Adrenal gland (tissue), 5 donors: ENCODE results near the gene ZNHIT3.

ENCODE experiments used
- CTCF ChIP-seq, 6 experiments: fragments of 450-650 bp in 4 of 6; fragments of 200-600 bp in 2 of 6; sonication (generic) in 1 of 6; IDR thresholded peaks; 1 replicate in 5 of 6; 2 replicates in 1 of 6; pipeline versions ENCODE4 v1.5.1 to v1.8.0; 2016 to 2021; ENCODE audit warnings: antibody characterized with exemption in 6 of 6, mild to moderate bottlenecking in 2 of 6, moderate library complexity in 1 of 6
- POLR2A ChIP-seq, 2 donors: fragments of 450-650 bp; IDR thresholded peaks; one replicate each; pipeline ENCODE4 v1.6.1; 2017; ENCODE audit warnings: antibody characterized with exemption in 2 of 2, mild to moderate bottlenecking in 2 of 2, moderate library complexity in 1 of 2
- donor health status: DM: no; HTN: no; CAD: no.

- TF ChIP-seq CTCF (IDR thresholded peaks at IDR 0.05), result no peak
- TF ChIP-seq POLR2A (IDR thresholded peaks at IDR 0.05), result no peak
These were observed 36.6 kb downstream of the ZNHIT3 start for GRCh38 chr17:36523113-36523512.
